ENCODE measurements around the gene MSLN. TPM values are rescaled to one million over a fixed set of nuclear protein-coding genes. Genes with fewer than 3 reads are reported as not detected.

MSLN gene
- total RNA-seq, 4 donors from 2014 or later = 4.6 to 30.8 (median 15.7) TPM

GRCh38 chr16:720447-720989 lies 40.0 kb upstream of the MSLN start:
- H3K36me3 ChIP-seq = no peaks in the 10 kb centered on the region
- no peaks in the 10 kb centered on the region for H3K9me3 ChIP-seq
- DNase-seq = peak; percentile 51 to 58
- peak overlapping the region; percentile 64 to 79 for H3K4me3 ChIP-seq
- peak overlapping the region; percentile 79 to 84 for H3K27ac ChIP-seq
- no peaks in the 10 kb centered on the region for H3K27me3 ChIP-seq
- intact Hi-C loops (cut with DNase I; ENCODE audit: low total_unique reads) = no loop called here
- peaks cover 5 to 26% of the 10 kb centered on the region in 2 donors for H3K4me1 ChIP-seq
- TF ChIP-seq CTCF (IDR thresholded peaks at IDR 0.05) (no peak), POLR2A (IDR thresholded peaks at IDR 0.05) (no peak)

GRCh38 chr16:720990-721764 lies 39.4 kb upstream of the MSLN start, which contains the start of gene ANTKMT:
Gene ANTKMT, plus strand, starts transcription at chr16:721146. Its CDS starts 129 bp downstream, at chr16:721275.
- peaks cover 3 to 20% of the 10 kb centered on the region in 2 donors for H3K4me1 ChIP-seq

GRCh38 chr16:721765-722540 lies 38.6 kb upstream of the MSLN start:
- intact Hi-C loops (cut with DNase I; ENCODE audit: low total_unique reads) = no loop called here
- no peaks in the 10 kb centered on the region for H3K36me3 ChIP-seq
- TF ChIP-seq POLR2A (IDR thresholded peaks at IDR 0.05) = no peak
- TF ChIP-seq CTCF (IDR thresholded peaks at IDR 0.05) = no peak
- no peak for DNase-seq
- no peaks in the 10 kb centered on the region for H3K9me3 ChIP-seq
- H3K4me1 ChIP-seq = peaks cover 0 to 21% of the 10 kb centered on the region in 2 donors
- H3K27me3 ChIP-seq = peaks cover 0 to 8% of the 10 kb centered on the region in 2 donors
- H3K4me3 ChIP-seq = peak overlapping the region; percentile 64 to 79
- peak overlapping the region; percentile 79 to 84 for H3K27ac ChIP-seq

More at GRCh38 chr16:720990-721764, 39.4 kb upstream of the MSLN start, which contains the start of gene ANTKMT:
- intact Hi-C loops (cut with DNase I; ENCODE audit: low total_unique reads) = no loop called here
- Histone ChIP-seq H3K36me3 (no peaks in the 10 kb centered on the region), H3K27ac (peak within 1 kb of the TSS; percentile 79 to 84), H3K4me3 (peak within 1 kb of the TSS; percentile 64 to 79), H3K27me3 (peaks cover 0 to 3% of the 10 kb centered on the region in 2 donors), H3K9me3 (no peaks in the 10 kb centered on the region)
- TF ChIP-seq POLR2A (IDR thresholded peaks at IDR 0.05) = peak; percentile 33 to 67
- peak in 3 of 4 experiments; percentile 18 to 44 (median 27) for TF ChIP-seq CTCF (IDR thresholded peaks at IDR 0.05)
- peak; percentile 57 to 78 for DNase-seq

- no peaks in the 10 kb centered on the region for H3K36me3 ChIP-seq
- H3K4me3 ChIP-seq = no peak overlapping the region
- no peak overlapping the region for H3K27ac ChIP-seq
- DNase-seq = no peak
- no peaks in the 10 kb centered on the region for H3K9me3 ChIP-seq
- TF ChIP-seq CTCF (IDR thresholded peaks at IDR 0.05) (no peak), POLR2A (IDR thresholded peaks at IDR 0.05) (no peak)
- H3K27me3 ChIP-seq = peaks cover 0 to 19% of the 10 kb centered on the region in 2 donors
- H3K4me1 ChIP-seq = peaks cover 0 to 32% of the 10 kb centered on the region in 2 donors
- intact Hi-C loops (cut with DNase I; ENCODE audit: low total_unique reads) = no loop called here
Measured at GRCh38 chr16:722835-723633, 37.5 kb upstream of the MSLN start.

Data from uterus (tissue), 4 donors.